Measurements from ENCODE around the gene WDR88.

GRCh38 chr19:33220115-33220514, 88.2 kb downstream of the WDR88 start:
- no peak for TF ChIP-seq POLR2AphosphoS5 (IDR thresholded peaks at IDR 0.05)
- no peak for TF ChIP-seq CTCF (IDR thresholded peaks at IDR 0.05; ENCODE audit: poor library complexity, severe bottlenecking)
- no peak for TF ChIP-seq EZH2 (IDR thresholded peaks at IDR 0.05; ENCODE audit: borderline replicate concordance, insufficient read depth, low read length, poor library complexity, severe bottlenecking)
